ENCODE measurements around the gene LIPE.
"Not testable (repeated sequence)": the region's sequence is repeated elsewhere in the genome, so short reads cannot be mapped to it uniquely, and the experiment has no call there.

LIPE gene, protein sequence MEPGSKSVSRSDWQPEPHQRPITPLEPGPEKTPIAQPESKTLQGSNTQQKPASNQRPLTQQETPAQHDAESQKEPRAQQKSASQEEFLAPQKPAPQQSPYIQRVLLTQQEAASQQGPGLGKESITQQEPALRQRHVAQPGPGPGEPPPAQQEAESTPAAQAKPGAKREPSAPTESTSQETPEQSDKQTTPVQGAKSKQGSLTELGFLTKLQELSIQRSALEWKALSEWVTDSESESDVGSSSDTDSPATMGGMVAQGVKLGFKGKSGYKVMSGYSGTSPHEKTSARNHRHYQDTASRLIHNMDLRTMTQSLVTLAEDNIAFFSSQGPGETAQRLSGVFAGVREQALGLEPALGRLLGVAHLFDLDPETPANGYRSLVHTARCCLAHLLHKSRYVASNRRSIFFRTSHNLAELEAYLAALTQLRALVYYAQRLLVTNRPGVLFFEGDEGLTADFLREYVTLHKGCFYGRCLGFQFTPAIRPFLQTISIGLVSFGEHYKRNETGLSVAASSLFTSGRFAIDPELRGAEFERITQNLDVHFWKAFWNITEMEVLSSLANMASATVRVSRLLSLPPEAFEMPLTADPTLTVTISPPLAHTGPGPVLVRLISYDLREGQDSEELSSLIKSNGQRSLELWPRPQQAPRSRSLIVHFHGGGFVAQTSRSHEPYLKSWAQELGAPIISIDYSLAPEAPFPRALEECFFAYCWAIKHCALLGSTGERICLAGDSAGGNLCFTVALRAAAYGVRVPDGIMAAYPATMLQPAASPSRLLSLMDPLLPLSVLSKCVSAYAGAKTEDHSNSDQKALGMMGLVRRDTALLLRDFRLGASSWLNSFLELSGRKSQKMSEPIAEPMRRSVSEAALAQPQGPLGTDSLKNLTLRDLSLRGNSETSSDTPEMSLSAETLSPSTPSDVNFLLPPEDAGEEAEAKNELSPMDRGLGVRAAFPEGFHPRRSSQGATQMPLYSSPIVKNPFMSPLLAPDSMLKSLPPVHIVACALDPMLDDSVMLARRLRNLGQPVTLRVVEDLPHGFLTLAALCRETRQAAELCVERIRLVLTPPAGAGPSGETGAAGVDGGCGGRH

GRCh38 chr19:42427313-42427712 lies at the start of gene LIPE:
TSS of gene LIPE (minus strand) at chr19:42427388. CDS start at chr19:42427149, 239 bp downstream.
- no peak for DNase-seq

- no peak for DNase-seq
These were observed 48.2 kb upstream of the LIPE start for GRCh38 chr19:42475366-42475765.

- DNase-seq, result no peak
These were observed 47.6 kb upstream of the LIPE start for GRCh38 chr19:42474743-42475142.

DNA sequence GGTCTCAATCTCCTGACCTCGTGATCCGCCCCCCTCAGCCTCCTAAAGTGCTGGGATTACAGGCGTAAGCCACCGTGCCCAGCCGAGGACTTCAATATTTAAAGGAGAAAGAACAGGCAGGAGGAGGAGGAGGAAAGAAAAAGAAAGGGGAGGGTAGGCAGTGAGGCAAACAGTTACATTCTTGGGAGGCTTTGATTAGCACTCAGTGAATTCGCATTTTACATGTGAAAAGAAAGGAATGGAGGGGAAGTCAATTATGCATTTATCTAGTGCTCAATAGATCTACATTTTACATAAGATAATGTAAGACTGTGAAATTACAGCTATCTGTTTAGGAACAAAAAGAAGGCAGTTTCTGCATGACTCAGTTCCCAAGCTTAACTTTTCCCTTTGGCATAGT lies 46.5 kb upstream of the LIPE start:
- DNase-seq, result no peak

DNA sequence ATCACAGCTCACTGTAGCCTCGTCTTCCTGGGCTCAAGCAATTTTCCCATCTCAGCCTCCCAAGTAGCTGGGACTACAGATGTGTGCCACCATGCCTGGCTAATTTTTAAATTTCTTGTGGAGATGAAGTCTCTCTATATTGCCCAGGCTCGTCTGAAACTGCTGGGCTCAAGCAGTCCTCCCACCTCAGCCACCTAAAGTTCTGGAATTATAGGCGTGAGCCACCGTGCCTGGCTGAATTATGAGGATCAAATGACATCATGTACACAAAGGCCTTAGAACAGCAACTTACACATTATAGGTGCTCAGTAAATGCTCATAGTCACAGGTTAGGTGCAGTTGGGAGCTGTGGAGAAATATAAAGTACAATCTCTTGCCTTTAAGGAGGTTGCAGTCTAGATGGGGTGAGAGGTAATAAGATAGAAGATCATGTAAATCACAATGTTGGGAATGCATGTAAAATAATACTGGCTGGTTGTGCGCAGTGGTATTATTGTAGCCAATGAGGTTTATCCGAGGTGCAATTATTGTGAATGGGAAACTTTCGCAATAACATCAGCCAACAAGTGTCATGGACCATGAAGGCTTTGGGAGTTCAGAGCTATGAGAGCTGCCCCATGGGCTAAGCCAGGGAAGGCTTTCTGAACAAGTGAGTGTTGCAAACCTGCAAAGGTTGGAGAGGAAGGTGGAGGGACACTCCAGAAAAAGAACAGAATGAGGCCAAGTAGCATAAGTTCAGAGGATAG lies 45.4 kb upstream of the LIPE start:
- DNase-seq, result no peak

DNA sequence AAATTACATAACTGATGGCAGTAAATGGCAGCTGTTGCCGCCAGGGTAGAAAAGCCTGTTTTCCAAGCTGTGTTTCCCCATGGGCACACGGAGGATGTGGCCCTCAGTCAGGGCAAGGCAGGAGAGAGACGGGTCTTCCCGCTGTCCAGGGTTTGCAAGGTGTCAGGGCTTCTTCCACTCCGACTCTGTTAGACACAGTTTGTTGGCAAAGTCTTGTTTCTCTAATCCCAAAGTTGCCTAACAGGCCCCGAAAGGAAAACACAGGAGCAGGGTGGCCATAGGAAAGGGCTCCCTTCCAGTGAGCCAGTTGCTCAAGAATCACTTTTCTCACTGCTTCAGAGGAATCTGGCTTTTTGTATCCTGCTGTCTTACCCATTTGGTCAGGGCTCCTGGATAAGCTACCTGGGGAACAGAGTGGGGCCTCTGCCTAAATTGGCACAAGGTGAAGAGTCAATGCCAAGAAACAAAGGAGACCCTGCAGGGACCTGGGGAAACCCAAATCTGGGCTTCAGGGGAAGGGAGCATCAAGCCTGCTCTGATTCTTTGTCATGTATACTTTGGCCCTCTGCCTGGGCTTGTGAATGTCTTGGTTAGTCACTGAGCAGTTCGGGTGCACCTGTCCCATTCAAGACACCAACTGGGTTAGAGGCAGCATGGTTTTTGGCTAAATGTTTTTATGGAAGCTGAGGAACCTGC lies 44.5 kb upstream of the LIPE start:
- DNase-seq, result no peak

- no peak for DNase-seq
These were observed 42.4 kb upstream of the LIPE start for GRCh38 chr19:42469311-42470235.

- no peak for DNase-seq
These were observed 41.1 kb upstream of the LIPE start for GRCh38 chr19:42468273-42468796.

DNA sequence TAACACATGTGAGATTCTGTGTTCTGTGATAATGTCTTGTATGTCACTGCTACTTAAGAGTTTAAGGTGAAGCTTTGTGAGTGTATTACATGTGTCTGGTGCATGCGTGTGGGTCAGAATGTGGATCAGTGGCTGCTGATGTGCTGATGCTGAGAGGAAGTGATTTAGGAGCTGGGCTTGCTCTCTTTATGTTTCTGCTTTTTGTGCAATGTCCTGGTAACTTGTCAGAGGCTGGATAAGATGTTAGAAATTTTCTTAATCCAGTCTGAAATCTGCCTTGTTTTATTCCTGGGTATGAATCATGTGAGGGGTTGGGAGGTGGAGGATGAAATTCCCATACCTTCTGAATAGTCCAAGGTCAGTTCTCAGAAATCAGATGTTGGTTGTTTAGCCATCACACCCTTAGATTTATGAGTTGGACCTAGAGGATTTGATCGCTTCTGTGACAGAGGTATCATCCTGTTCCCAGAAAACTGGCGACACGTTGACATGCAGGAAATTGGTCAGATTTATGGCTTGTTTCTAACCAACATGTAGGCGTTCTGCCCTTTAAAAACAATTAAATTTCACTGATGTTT lies 40.1 kb upstream of the LIPE start:
- no peak for DNase-seq

DNA sequence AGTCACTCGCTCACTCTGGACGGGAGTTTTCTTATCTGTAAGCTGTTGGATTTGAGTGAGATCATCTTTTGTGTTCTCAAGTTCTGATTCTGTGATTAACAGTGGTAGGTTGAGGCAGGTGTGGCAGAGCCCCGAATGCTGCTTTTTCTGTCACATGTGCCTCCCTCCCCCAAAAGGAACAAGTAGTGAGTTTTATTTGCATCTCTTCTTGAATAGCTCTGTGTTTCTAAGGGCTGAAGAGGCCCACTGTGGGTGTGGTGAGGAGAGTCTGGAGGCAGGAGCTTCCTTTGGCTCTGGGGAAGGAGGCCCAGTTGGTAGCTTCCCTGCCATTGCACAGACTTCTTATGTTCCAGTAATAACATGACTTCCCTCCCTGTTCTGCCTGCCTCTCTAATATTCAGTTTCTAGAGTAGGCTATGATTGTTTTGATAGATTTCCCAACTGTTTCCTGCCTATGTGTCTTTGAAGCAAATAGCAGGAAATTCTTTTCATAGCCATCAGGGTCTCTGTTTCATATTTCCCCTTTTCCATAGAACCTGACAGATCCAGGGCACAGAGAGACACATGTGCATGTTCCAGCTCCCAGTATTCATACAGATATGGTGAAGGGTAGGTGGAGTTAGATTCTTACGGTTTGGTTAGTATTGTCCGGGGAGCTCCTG lies 39.5 kb upstream of the LIPE start:
- DNase-seq, result no peak

GRCh38 chr19:42465827-42466280 lies 38.7 kb upstream of the LIPE start:
- DNase-seq, result no peak

DNA sequence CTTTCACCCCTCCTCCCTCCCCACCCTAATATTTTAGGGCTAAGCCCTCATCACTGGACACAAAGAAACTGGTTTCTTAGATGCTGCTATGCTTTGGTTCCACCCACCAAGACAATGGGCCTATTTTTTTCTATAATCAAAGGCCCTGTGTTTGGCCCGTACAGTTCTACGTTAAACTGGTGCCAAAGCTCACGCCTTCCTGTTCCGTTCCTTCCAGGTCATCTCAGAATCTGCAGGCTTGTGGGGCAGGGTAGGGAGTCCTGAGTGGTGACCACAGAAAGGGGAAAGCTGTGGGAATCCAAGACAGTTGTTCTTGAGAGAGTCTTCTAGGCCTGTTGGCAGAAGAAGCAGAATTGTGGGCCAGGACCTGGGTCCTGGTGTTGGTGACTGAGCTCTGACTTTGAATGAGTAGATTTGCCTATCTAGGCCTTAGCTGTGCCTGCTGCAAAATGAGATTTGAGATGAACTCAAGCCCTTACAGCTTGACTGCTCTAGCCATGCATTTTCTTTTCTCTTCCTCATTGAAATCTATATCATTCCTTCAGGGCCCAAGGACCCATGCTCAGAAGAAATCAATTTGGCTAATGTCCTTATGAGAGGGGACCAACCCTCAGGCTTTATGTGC lies 34.6 kb upstream of the LIPE start:
- DNase-seq, result no peak

GRCh38 chr19:42461231-42461630 lies 34.0 kb upstream of the LIPE start:
- not testable (repeated sequence) for DNase-seq

DNA sequence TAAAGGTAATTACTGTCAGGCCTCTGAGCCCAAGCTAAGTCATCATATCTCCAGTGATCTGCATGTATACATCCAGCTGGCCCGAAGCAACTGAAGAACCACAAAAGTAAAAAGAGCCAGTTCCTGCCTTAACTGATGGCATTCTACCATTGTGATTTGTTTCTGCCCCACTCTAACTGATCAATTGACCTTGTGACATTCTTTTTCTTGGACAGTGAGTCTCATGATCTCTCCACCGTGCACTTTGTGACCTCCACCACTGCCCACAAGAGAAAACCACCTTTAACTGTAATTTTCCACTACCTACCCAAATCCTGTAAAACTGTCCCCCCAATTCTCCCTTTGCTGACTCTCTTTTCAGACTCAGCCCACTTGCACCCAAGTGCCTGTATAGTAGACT lies 32.7 kb upstream of the LIPE start:
- DNase-seq, result no peak

DNA sequence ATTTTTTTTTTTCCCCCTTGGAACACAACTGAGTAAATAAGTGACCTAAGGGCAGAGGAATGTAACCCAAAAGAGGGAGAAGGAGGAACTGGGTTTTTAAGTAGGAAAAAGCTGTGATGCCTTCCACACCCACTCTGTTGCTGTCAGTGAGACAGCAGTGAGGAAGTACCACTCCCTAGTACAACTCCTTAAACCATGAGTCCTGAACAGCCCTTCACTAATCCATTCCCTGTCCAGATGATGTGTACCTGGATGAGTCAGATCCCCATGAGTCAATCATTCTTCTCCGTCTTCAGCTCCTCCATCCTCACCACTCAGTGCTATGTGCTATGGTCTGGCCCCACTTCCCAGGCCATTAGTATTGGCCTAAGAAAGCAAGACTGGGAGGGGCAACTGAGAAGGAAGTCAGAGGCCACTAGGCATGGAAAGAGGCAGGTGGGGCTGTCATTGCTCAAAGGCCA lies 28.5 kb upstream of the LIPE start:
- DNase-seq, result no peak

DNA sequence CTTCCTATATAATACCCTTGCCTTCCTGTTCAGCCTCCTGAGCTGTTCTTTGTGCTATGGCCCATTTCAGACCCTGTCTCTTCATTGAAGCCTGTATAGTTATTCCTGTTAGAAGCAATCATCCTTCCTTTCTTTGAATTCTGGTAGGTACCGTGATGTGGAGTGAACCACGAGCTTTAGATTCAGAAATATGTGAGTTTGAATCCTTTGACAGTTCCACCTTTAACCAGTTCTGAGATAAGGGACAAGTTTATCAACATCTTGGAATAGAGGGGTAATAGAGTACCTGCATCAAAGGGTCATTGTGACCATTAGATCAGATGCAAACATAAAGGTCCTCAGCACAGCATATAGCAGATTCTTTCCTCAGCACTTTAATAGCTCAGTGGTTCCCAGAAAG lies 27.9 kb upstream of the LIPE start:
- no peak for DNase-seq

DNA sequence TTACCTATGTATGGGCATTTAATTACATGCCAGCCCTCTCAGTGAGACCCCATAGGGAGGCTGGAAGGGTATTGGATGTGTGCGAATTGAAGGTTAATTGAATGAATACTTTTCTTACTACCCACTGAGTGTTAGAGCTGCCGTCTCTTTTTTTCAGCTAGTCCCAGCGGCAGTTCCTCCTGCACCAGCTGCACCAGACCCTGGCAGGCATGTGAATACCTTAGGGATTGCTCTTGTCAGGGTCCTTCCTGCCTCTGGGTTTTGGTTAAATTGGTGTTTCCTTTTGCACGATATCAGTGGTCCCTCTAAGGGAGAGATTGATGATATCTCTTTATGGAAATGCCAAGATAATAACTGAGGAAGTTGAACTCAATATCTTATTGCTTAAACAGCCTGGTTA lies 25.4 kb upstream of the LIPE start:
- no peak for DNase-seq

DNA sequence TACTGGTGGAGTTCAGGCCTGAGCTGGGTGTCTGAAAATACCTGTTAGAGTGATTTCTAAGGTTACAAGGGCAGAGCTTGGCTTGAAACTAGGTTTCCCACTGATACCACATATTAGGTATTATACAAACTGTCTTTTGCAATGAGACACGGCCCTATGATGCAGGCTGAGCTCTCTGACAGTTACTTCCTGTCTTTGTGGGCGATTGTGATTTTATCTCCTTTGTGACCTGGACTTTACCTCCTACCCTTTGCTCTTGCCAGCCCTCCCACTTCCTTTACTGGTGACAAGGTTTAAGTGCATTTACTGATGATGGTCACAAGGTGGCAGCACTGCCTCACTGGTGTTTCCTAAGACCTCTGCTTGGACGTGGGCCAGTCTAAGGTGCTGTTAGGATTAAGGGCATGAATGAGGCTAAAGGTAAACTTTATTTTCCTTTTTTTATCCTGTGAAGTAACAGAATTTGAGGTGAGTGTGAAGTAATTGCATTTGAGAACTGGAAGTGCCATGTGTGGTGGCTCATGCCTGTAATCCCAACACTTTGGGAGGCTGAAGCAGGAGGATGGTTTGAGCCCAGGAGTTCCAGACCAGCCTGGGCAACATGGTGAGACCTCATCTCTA lies 23.2 kb upstream of the LIPE start:
- DNase-seq, result peak; percentile 41

- not testable (repeated sequence) for DNase-seq
These were observed 21.1 kb upstream of the LIPE start for GRCh38 chr19:42448306-42448705.
